H9 (cell line): ENCODE results near the gene TSC1. TPM values are rescaled to one million over a fixed set of nuclear protein-coding genes. Genes with fewer than 3 reads are reported as not detected.

Experiments used
- DNase-seq: peaks from one replicate; pipeline ENCODE4 v3.0.0-alpha.2; 2017
- H2AFZ ChIP-seq: one replicate; pipeline ENCODE4 v1.6.1; 2013; ENCODE audit warnings: mild to moderate bottlenecking, low read length, control low read depth, moderate library complexity
- H2AK5ac ChIP-seq: 2 replicates; pipeline ENCODE4 v1.6.1; 2013; ENCODE audit warnings: low read length, control low read depth, mixed read lengths; ENCODE audit not compliant: insufficient read length
- H2BK120ac ChIP-seq: one replicate; pipeline ENCODE4 v1.6.1; 2013; ENCODE audit warnings: low read depth, mild to moderate bottlenecking, low read length, control low read depth, inconsistent platforms; ENCODE audit not compliant: poor library complexity, severe bottlenecking
- H2BK12ac ChIP-seq: 2 replicates; pipeline ENCODE4 v1.6.1; 2013; ENCODE audit warnings: low read length, control low read depth, mixed read lengths, low read depth; ENCODE audit not compliant: insufficient read length
- H2BK15ac ChIP-seq: 2 replicates; pipeline ENCODE4 v1.6.1; 2013; ENCODE audit warnings: low read depth, low read length, control low read depth
- H2BK20ac ChIP-seq: one replicate; pipeline ENCODE4 v1.6.1; 2013; ENCODE audit warnings: low read depth, mild to moderate bottlenecking, low read length, control low read depth, inconsistent platforms; ENCODE audit not compliant: poor library complexity, severe bottlenecking
- H2BK5ac ChIP-seq: 2 replicates; pipeline ENCODE4 v1.6.1; 2013; ENCODE audit warnings: low read length, control low read depth, mixed read lengths; ENCODE audit not compliant: insufficient read length
- H3K14ac ChIP-seq: 2 replicates; pipeline ENCODE4 v1.6.1; 2013; ENCODE audit warnings: low read length, control low read depth; ENCODE audit not compliant: insufficient read depth
- H3K18ac ChIP-seq: 2 replicates; pipeline ENCODE4 v1.6.1; 2013; ENCODE audit warnings: low read depth, mild to moderate bottlenecking, mixed read lengths, low read length, control low read depth; ENCODE audit not compliant: insufficient read length
- H3K23ac ChIP-seq: 2 replicates; pipeline ENCODE4 v1.6.1; 2013; ENCODE audit warnings: low read length, control low read depth, mixed read lengths, low read depth; ENCODE audit not compliant: insufficient read length
- H3K23me2 ChIP-seq: 2 replicates; pipeline ENCODE4 v1.6.1; 2013; ENCODE audit warnings: low read depth, mild to moderate bottlenecking, mixed read lengths, low read length, control low read depth; ENCODE audit not compliant: insufficient read length, poor library complexity, severe bottlenecking
- H3K27ac ChIP-seq: 2 replicates; pipeline ENCODE4 v1.5.1; 2013; ENCODE audit warnings: low read length, control low read depth, mixed read lengths, low read depth; ENCODE audit not compliant: insufficient read length
- H3K27me3 ChIP-seq: 2 replicates; pipeline ENCODE4 v1.6.1; 2013; ENCODE audit warnings: low read length, control low read depth, inconsistent platforms; ENCODE audit not compliant: insufficient read depth
- H3K4ac ChIP-seq: 2 replicates; pipeline ENCODE4 v1.6.1; 2013; ENCODE audit warnings: low read depth, mild to moderate bottlenecking, control low read depth, inconsistent platforms, low read length, moderate library complexity
- H3K4me1 ChIP-seq: 2 replicates; pipeline ENCODE4 v1.6.1; 2013; ENCODE audit warnings: low read length, control low read depth, inconsistent platforms; ENCODE audit not compliant: insufficient read depth
- H3K4me2 ChIP-seq: 2 replicates; pipeline ENCODE4 v1.6.1; 2013; ENCODE audit warnings: low read length, control low read depth, mixed read lengths; ENCODE audit not compliant: insufficient read length, insufficient read depth
- H3K56ac ChIP-seq: 2 replicates; pipeline ENCODE4 v1.6.1; 2013; ENCODE audit warnings: low read depth, mild to moderate bottlenecking, mixed read lengths, low read length, control low read depth; ENCODE audit not compliant: insufficient read length
- H3K79me1 ChIP-seq: 2 replicates; pipeline ENCODE4 v1.6.1; 2013; ENCODE audit warnings: low read depth, mild to moderate bottlenecking, moderate library complexity, low read length, control low read depth, inconsistent platforms; ENCODE audit not compliant: insufficient read depth, poor library complexity, severe bottlenecking
- H3K79me2 ChIP-seq: 2 replicates; pipeline ENCODE4 v1.6.1; 2013; ENCODE audit warnings: low read length, control low read depth, inconsistent platforms; ENCODE audit not compliant: insufficient read depth
- H3K9ac ChIP-seq: 2 replicates; pipeline ENCODE4 v1.6.1; 2013; ENCODE audit warnings: low read length, control low read depth, mixed read lengths; ENCODE audit not compliant: insufficient read length; ENCODE audit errors: extremely low read depth
- H3K9me3 ChIP-seq: one replicate; pipeline ENCODE4 v1.6.1; 2013; ENCODE audit warnings: low read depth, low read length, inconsistent platforms; ENCODE audit not compliant: control insufficient read depth
- H3T11ph ChIP-seq: one replicate; pipeline ENCODE4 v1.6.1; 2013; ENCODE audit warnings: mild to moderate bottlenecking, low read length, control low read depth, inconsistent platforms
- H4K20me1 ChIP-seq: one replicate; pipeline ENCODE4 v1.6.1; 2013; ENCODE audit not compliant: control insufficient read depth, insufficient read length, insufficient read depth
- H4K5ac ChIP-seq: 2 replicates; pipeline ENCODE4 v1.6.1; 2013; ENCODE audit warnings: low read depth, mild to moderate bottlenecking, mixed read lengths, low read length, control low read depth; ENCODE audit not compliant: insufficient read length
- H4K8ac ChIP-seq: replicated peaks from 2 replicates; pipeline ENCODE4 v1.6.1; 2013; ENCODE audit warnings: low read length, control low read depth, mixed read lengths, low read depth; ENCODE audit not compliant: insufficient read length
- H4K91ac ChIP-seq: 2 replicates; pipeline ENCODE4 v1.6.1; 2013; ENCODE audit warnings: low read depth, mild to moderate bottlenecking, moderate library complexity, mixed read lengths, low read length, control low read depth; ENCODE audit not compliant: insufficient read length
- H3K27ac Mint-ChIP-seq, 3 experiments: 2 replicates in 2 of 3; 3 replicates in 1 of 3; pipeline ENCODE4 v1.8.0; 2020 to 2021; ENCODE audit warnings: mixed read lengths in 3 of 3, mild to moderate bottlenecking in 1 of 3, moderate library complexity in 1 of 3
- H3K27me3 Mint-ChIP-seq: 2 replicates; pipeline ENCODE4 v1.8.0; 2021; ENCODE audit warnings: low read depth, mild to moderate bottlenecking, moderate library complexity, mixed read lengths
- H3K36me3 Mint-ChIP-seq, 3 experiments: 2 replicates in 2 of 3; 3 replicates in 1 of 3; pipeline ENCODE4 v1.8.0; 2020 to 2021; ENCODE audit warnings: low read depth in 3 of 3, mixed read lengths in 3 of 3; ENCODE audit not compliant: insufficient read depth in 1 of 3
- H3K4me1 Mint-ChIP-seq, 2 experiments: 2 replicates each; pipeline ENCODE4 v1.8.0; 2020; ENCODE audit warnings: mixed read lengths in 2 of 2
- H3K4me3 Mint-ChIP-seq, 2 experiments: 2 replicates in 1 of 2; 3 replicates in 1 of 2; pipeline ENCODE4 v1.8.0; 2020 to 2021; ENCODE audit warnings: mild to moderate bottlenecking in 2 of 2, mixed read lengths in 2 of 2, moderate library complexity in 1 of 2
- H3K9me3 Mint-ChIP-seq, 2 experiments: 2 replicates in 1 of 2; 3 replicates in 1 of 2; pipeline ENCODE4 v1.8.0; 2020; ENCODE audit warnings: mild to moderate bottlenecking in 2 of 2, mixed read lengths in 2 of 2, moderate library complexity in 1 of 2
- CTCF ChIP-seq: fragments of 200-600 bp; sonication (generic); conservative IDR thresholded peaks from 3 replicates; pipeline ENCODE4 v1.8.0; 2021; ENCODE audit warnings: antibody characterized with exemption, mild to moderate bottlenecking
- WGBS: extraction: QIAGEN DNeasy Blood & Tissue Kit; methylation state at CpG from one replicate; pipeline ENCODE4 v1.1.7; 2013; ENCODE audit warnings: missing lambda C conversion rate, low lambda C conversion rate, mixed read lengths; ENCODE audit not compliant: insufficient read length; ENCODE audit errors: extremely low coverage; 5-methylcytosine and 5-hydroxymethylcytosine counted together
- total RNA-seq: library from RNA; stranded (reverse); gene quantifications from 2 replicates; pipeline ENCODE4 v1.2.1, GENCODE V29; 2021

The TSC1 gene
- total RNA-seq, 1 experiment from 2014 or later = 32.7 TPM

GRCh38 chr9:132943651-132944293 lies 644 bp downstream of the TSC1 start:
- Mint-ChIP-seq H3K4me1 (peaks cover 34 to 58% of the 10 kb centered on the region in 2 experiments), H3K36me3 (no peaks in the 10 kb centered on the region; a peak in 1 of 7 replicates), H3K27me3 (no peaks in the 10 kb centered on the region), H3K27ac (peak overlapping the region; percentile 19 to 100 (median 100)), H3K4me3 (peak overlapping the region; percentile 89 to 94), H3K9me3 (peaks cover 0 to 2% of the 10 kb centered on the region in 2 experiments; a peak in 1 of 5 replicates)
- Histone ChIP-seq H4K8ac (no peak overlapping the region), H3K27me3 (no peaks in the 10 kb centered on the region), H4K20me1 (no peaks in the 10 kb centered on the region), H3K9me3 (no peaks in the 10 kb centered on the region), H4K5ac (peak overlapping the region; percentile 77), H3K27ac (no peak overlapping the region), H3K79me1 (peaks cover 3% of the 10 kb centered on the region), H3T11ph (no peak overlapping the region), H3K23ac (no peak overlapping the region), H4K91ac (peak overlapping the region; percentile 94), H2BK5ac (peak overlapping the region; percentile 96), H3K79me2 (peaks cover 11% of the 10 kb centered on the region; the same call in 1 of the 2 replicates), H2BK20ac (no peak overlapping the region), H3K18ac (no peak overlapping the region), H3K14ac (peak overlapping the region; percentile 85; the same call in 1 of the 2 replicates), H2AK5ac (no peak overlapping the region), H2AFZ (no peak overlapping the region), H3K4ac (no peak overlapping the region), H3K23me2 (peaks cover 4% of the 10 kb centered on the region), H3K9ac (peak overlapping the region; percentile 92), H3K4me1 (peaks cover 8% of the 10 kb centered on the region; the same call in 1 of the 2 replicates), H2BK120ac (no peak overlapping the region), H3K4me2 (peak overlapping the region; percentile 82), H2BK15ac (no peak overlapping the region), H2BK12ac (no peak overlapping the region), H3K56ac (peak overlapping the region; percentile 86)
- no peak for TF ChIP-seq CTCF
- no CpG with 5 or more reads among the region's 25 CpGs for WGBS
- DNase-seq = no peak
